HL-60 (cell line): ENCODE measurements around the gene RIPOR2.
A peak's percentile ranks its signal among the peaks of the same experiment; 100 is the strongest.

Experiments
- DNase-seq, 2 experiments: peaks; one replicate each; pipeline ENCODE4 v3.0.0-alpha.2; 2010 to 2020; ENCODE audit warnings: low read depth in 1 of 2, low spot score in 1 of 2
- H3K27ac ChIP-seq: fragments of 250-450 bp; sonication (Bioruptor Pico); replicated peaks from 2 replicates; pipeline ENCODE4 v1.5.1; 2020; ENCODE audit warnings: mild to moderate bottlenecking, moderate library complexity
- H3K27me3 ChIP-seq: fragments of 250-450 bp; sonication (Bioruptor Pico); 2 replicates; pipeline ENCODE4 v1.5.1; 2021; ENCODE audit warnings: mild to moderate bottlenecking, moderate library complexity; ENCODE audit not compliant: insufficient read depth, poor library complexity, severe bottlenecking
- H3K4me3 ChIP-seq: replicated peaks from 2 replicates; pipeline ENCODE4 v1.5.1; 2011; ENCODE audit warnings: mild to moderate bottlenecking, control low read depth, low read length; ENCODE audit not compliant: insufficient read depth
- CTCF ChIP-seq: IDR thresholded peaks from one replicate; pipeline ENCODE4 v1.5.1; 2011; ENCODE audit warnings: low read length, control low read depth, inconsistent platforms; ENCODE audit not compliant: insufficient read depth
- GABPA ChIP-seq: IDR thresholded peaks from 2 replicates; pipeline ENCODE4 v1.6.1; 2012; ENCODE audit warnings: low read depth
- POLR2AphosphoS5 ChIP-seq: IDR thresholded peaks from 2 replicates; pipeline ENCODE4 v1.6.1; 2012; ENCODE audit warnings: low read depth
- REST ChIP-seq: IDR thresholded peaks from 2 replicates; pipeline ENCODE4 v1.6.1; 2012; ENCODE audit warnings: low read depth; ENCODE audit not compliant: insufficient replicate concordance
- SPI1 ChIP-seq: IDR thresholded peaks from 2 replicates; pipeline ENCODE4 v1.6.1; 2012; ENCODE audit warnings: low read depth, mild to moderate bottlenecking, borderline replicate concordance

The RIPOR2 gene

GRCh38 chr6:24960991-24961475 is 25.3 kb upstream of the RIPOR2 start:
- Histone ChIP-seq H3K27me3 (no peaks in the 10 kb centered on the region), H3K27ac (no peak overlapping the region), H3K4me3 (no peak overlapping the region)
- no peak for DNase-seq
- TF ChIP-seq CTCF (no peak), POLR2AphosphoS5 (no peak)

- peak in 1 of 2 experiments; percentile 41 for DNase-seq
- TF ChIP-seq GABPA = no peak
- TF ChIP-seq POLR2AphosphoS5 = 0 out of 2 replicates have a peak, but pooled peaks have one; percentile 49
- TF ChIP-seq SPI1 = no peak
- TF ChIP-seq REST = peak; percentile 47
- no peak for TF ChIP-seq CTCF
- H3K27me3 ChIP-seq = no peaks in the 10 kb centered on the region
Observed at GRCh38 chr6:24959319-24959718, 23.6 kb upstream of the RIPOR2 start.

GRCh38 chr6:24957199-24957598 is 21.4 kb upstream of the RIPOR2 start:
- TF ChIP-seq CTCF (no peak), REST (no peak), POLR2AphosphoS5 (no peak), SPI1 (no peak), GABPA (no peak)
- Histone ChIP-seq H3K27ac (no peak overlapping the region), H3K27me3 (no peaks in the 10 kb centered on the region), H3K4me3 (no peak overlapping the region)
- no peak for DNase-seq

More at GRCh38 chr6:24959319-24959718, 23.6 kb upstream of the RIPOR2 start:
- Histone ChIP-seq H3K4me3 (no peak overlapping the region), H3K27ac (no peak overlapping the region)

GRCh38 chr6:24953726-24954125 is 18.0 kb upstream of the RIPOR2 start:
- DNase-seq = no peak
- Histone ChIP-seq H3K4me3 (no peak overlapping the region), H3K27me3 (no peaks in the 10 kb centered on the region), H3K27ac (no peak overlapping the region)
- no peak for TF ChIP-seq POLR2AphosphoS5
- no peak for TF ChIP-seq CTCF
- no peak for TF ChIP-seq REST
- TF ChIP-seq GABPA = no peak
- TF ChIP-seq SPI1 = no peak
